ENCODE measurements around the gene PRKCA.
"Not testable (repeated sequence)": the region's sequence is repeated elsewhere in the genome, so short reads cannot be mapped to it uniquely, and the experiment has no call there.

The PRKCA gene

GRCh38 chr17:66290101-66290722 lies 12.2 kb upstream of the PRKCA start:
- no peak overlapping the region for H3K4me3 ChIP-seq
- no peak for DNase-seq (ENCODE audit: low spot score)
- no peak overlapping the region for H3K27ac ChIP-seq
- TF ChIP-seq, protein P1, sequence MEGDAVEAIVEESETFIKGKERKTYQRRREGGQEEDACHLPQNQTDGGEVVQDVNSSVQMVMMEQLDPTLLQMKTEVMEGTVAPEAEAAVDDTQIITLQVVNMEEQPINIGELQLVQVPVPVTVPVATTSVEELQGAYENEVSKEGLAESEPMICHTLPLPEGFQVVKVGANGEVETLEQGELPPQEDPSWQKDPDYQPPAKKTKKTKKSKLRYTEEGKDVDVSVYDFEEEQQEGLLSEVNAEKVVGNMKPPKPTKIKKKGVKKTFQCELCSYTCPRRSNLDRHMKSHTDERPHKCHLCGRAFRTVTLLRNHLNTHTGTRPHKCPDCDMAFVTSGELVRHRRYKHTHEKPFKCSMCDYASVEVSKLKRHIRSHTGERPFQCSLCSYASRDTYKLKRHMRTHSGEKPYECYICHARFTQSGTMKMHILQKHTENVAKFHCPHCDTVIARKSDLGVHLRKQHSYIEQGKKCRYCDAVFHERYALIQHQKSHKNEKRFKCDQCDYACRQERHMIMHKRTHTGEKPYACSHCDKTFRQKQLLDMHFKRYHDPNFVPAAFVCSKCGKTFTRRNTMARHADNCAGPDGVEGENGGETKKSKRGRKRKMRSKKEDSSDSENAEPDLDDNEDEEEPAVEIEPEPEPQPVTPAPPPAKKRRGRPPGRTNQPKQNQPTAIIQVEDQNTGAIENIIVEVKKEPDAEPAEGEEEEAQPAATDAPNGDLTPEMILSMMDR (IDR thresholded peaks at IDR 0.05): no peak

DNA sequence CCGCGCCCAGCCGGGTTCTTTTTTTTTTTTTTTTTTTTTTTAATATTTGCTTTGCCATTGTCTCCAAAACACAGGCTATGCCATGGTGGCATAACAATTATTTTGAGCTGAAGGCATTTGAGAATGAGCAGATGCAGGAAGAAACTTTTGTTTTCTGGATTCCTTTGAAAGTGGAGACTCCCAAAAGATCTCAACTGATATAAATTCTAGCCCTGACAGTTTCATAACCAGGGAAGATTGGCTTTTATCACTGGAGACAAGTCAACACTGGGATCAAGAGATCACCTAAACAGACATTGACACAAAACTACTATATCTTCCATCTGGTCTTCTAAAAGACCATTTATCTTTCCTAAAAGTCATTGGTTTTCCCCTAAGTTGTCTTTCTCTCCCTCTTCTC lies 10.1 kb upstream of the PRKCA start:
- Histone ChIP-seq H3K27ac (no peak overlapping the region), H3K4me3 (no peak overlapping the region)
- TF ChIP-seq, protein P1 (IDR thresholded peaks at IDR 0.05): no peak
- no peak for DNase-seq (ENCODE audit: low spot score)

GRCh38 chr17:66296289-66296725 lies 6.1 kb upstream of the PRKCA start:
- H3K4me3 ChIP-seq: no peak overlapping the region
- DNase-seq (ENCODE audit: low spot score): no peak
- TF ChIP-seq, protein P1 (IDR thresholded peaks at IDR 0.05): no peak
- H3K27ac ChIP-seq: no peak overlapping the region

GRCh38 chr17:66297443-66297842 lies 5.0 kb upstream of the PRKCA start:
- not testable (repeated sequence) for H3K27ac ChIP-seq; H3K4me3 ChIP-seq; DNase-seq (ENCODE audit: low spot score)

DNA sequence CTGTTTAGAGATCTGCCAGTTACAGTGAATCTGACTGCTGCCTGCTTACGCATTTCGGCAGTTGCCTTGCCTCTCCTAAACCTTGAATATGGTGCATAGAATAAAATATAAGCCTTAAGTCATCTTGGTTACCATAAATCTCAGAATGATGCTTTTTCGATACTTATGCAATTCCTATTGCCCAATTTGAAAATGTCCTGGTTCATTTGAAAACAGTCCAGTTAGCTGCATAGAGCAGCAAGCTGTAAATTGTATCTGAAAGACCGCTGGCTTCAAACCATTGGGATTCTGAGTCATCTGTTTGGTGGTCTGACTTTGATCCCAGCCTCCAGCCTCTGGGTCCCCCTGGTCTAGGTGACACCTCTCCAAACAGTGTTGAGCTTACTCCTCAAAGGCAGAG lies 2.7 kb upstream of the PRKCA start:
- no peak overlapping the region for H3K4me3 ChIP-seq
- TF ChIP-seq, protein P1 (IDR thresholded peaks at IDR 0.05): no peak
- DNase-seq (ENCODE audit: low spot score): no peak
- no peak overlapping the region for H3K27ac ChIP-seq

DNA sequence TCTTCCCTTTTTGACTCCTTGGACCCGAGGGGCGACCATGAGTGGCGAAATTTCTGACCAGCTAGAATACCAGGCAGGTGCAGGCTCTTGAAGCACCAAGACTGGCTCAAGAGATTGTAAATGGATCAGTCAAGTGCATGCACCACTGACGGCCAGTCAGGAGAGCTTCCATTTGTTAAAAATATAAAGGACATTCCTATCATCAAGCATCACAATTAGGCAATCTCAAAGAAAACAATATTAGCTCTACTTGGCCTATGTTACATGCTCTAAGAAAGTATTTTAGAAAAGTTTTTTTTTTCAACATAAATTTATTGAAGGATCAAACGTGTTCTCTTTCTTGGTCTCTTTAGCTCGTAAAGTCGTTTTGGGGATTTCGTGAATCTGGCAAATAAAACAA lies 1.5 kb upstream of the PRKCA start:
- TF ChIP-seq, protein P1 (IDR thresholded peaks at IDR 0.05): no peak
- Histone ChIP-seq H3K4me3 (no peak overlapping the region), H3K27ac (no peak overlapping the region)
- DNase-seq (ENCODE audit: low spot score): no peak

DNA sequence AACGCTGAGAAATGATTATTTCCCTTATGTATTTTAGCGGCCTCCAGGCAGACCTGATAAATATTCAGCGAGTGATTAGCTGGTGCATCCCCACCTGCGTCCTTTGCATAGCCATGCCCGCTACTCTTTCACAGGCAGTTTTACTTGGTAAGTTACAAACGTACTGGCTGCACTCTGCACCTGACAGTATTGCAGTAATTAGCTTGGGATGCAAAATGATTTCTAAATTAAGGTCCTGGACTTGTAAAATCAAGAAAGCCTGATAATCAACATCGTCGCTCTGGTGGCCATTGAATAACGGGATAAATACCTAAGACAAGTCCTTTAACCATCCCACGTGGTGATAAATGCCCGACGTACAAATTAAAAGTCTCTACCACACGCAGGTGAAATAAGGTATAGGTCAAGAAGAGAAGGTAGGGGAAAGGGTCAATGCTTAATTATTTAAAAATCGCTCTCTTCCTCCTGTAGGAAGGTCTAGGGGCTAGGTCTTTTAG lies 998 bp upstream of the PRKCA start:
- Histone ChIP-seq H3K4me3 (peak overlapping the region; percentile 93), H3K27ac (peak overlapping the region in 1 of 2 donors; percentile 93)
- no peak for DNase-seq (ENCODE audit: low spot score)
- TF ChIP-seq, protein P1 (IDR thresholded peaks at IDR 0.05): no peak
